Spleen (tissue), 7 donors: ENCODE measurements around the gene TUBB8.

ENCODE experiments used
- POLR2A ChIP-seq, 3 donors: fragments of 450-650 bp; IDR thresholded peaks; one replicate each; pipeline ENCODE4 v1.5.1; 2017; ENCODE audit warnings: antibody characterized with exemption in 3 of 3, mild to moderate bottlenecking in 1 of 3
- TF ChIP-seq, protein P1 (sequence below), 11 experiments: fragments of 200-600 bp in 7 of 11; fragments of 450-650 bp in 4 of 11; sonication (generic) in 4 of 11; IDR thresholded peaks in 8 of 11; conservative IDR thresholded peaks in 3 of 11; 1 replicate in 7 of 11; 2 replicates in 4 of 11; pipeline versions ENCODE4 v1.4.0 to v1.8.0; 2016 to 2021; ENCODE audit warnings: antibody characterized with exemption in 11 of 11, inconsistent platforms in 4 of 11, mild to moderate bottlenecking in 1 of 11
- donor health status: DM: no; HTN: no; CAD: no; lungs with moderate emphysema.
- donor health status: DM: no; HTN: no; CAD: no.
- donor health status: DM: no; HTN: no; CAD: no.

GRCh38 chr10:87177-88080 lies 38.3 kb upstream of the TUBB8 start:
- TF ChIP-seq, protein P1, sequence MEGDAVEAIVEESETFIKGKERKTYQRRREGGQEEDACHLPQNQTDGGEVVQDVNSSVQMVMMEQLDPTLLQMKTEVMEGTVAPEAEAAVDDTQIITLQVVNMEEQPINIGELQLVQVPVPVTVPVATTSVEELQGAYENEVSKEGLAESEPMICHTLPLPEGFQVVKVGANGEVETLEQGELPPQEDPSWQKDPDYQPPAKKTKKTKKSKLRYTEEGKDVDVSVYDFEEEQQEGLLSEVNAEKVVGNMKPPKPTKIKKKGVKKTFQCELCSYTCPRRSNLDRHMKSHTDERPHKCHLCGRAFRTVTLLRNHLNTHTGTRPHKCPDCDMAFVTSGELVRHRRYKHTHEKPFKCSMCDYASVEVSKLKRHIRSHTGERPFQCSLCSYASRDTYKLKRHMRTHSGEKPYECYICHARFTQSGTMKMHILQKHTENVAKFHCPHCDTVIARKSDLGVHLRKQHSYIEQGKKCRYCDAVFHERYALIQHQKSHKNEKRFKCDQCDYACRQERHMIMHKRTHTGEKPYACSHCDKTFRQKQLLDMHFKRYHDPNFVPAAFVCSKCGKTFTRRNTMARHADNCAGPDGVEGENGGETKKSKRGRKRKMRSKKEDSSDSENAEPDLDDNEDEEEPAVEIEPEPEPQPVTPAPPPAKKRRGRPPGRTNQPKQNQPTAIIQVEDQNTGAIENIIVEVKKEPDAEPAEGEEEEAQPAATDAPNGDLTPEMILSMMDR (IDR thresholded peaks at IDR 0.05 in 8 of 11, conservative IDR thresholded peaks at IDR 0.05 in 3 of 11), result no peak
- TF ChIP-seq POLR2A (IDR thresholded peaks at IDR 0.05), result no peak
